GM12892 (cell line): ENCODE data around the gene KAT7.

Experiments
- POLR2A ChIP-seq: IDR thresholded peaks from 2 replicates; pipeline ENCODE4 v1.6.1; 2011; ENCODE audit warnings: low read depth, low read length, control low read depth
- POLR2AphosphoS5 ChIP-seq: IDR thresholded peaks from 2 replicates; pipeline ENCODE4 v1.6.1; 2011; ENCODE audit warnings: low read depth, low read length, control low read depth
- TAF1 ChIP-seq: IDR thresholded peaks from 2 replicates; pipeline ENCODE4 v1.6.1; 2011; ENCODE audit warnings: low read depth, mild to moderate bottlenecking, control low read depth, low read length, borderline replicate concordance

DNA sequence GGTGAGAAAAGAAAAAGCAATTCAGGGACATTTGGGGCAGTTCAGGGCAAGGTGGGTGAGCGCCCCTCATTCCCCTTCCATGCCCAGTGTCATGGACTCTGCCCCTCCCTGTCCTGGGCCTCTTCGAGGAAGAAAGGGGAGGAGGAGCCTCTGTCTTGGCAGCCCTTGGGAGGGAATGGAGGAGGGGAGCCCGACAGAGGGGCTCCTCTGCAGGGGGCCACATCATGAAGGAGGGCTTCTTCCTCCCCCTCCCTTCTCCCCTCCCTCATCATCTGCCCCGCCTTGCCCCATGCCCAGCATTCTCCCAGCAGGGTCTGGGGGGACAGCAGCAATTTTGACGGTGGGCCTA lies 92.5 kb downstream of the KAT7 start:
- TF ChIP-seq POLR2A (no peak), TAF1 (no peak), POLR2AphosphoS5 (no peak)
